K562 (cell line): ENCODE results near the gene FOXK2. TPM values are rescaled to one million over a fixed set of nuclear protein-coding genes. Genes with fewer than 3 reads are reported as not detected.

Experiments used
- ARID2 ChIP-seq: fragments of 450-650 bp; IDR thresholded peaks from 2 replicates; pipeline ENCODE4 v1.6.1; 2017; ENCODE audit warnings: antibody characterized with exemption, mild to moderate bottlenecking
- NR3C1 ChIP-seq: sonication (generic); formaldehyde crosslinking; IDR thresholded peaks from 2 replicates; pipeline ENCODE4 v1.8.1; 2022; ENCODE audit warnings: missing genetic modification reagents
- RUNX1 ChIP-seq: sonication (generic); IDR thresholded peaks from 2 replicates; pipeline ENCODE4 v1.6.1; 2016; ENCODE audit warnings: antibody characterized with exemption, low read depth
- YY1 ChIP-seq, 3 experiments: IDR thresholded peaks; 2 replicates each; pipeline ENCODE4 v1.6.1; 2011; ENCODE audit warnings: low read length in 2 of 3, mild to moderate bottlenecking in 2 of 3, moderate library complexity in 2 of 3, borderline replicate concordance in 1 of 3, control low read depth in 1 of 3, low read depth in 1 of 3; ENCODE audit not compliant: insufficient read depth in 3 of 3, insufficient replicate concordance in 2 of 3, control insufficient read depth in 1 of 3, insufficient read length in 1 of 3; ENCODE audit errors: extremely low read depth in 1 of 3
- ZFP30 ChIP-seq: fragments of 250-450 bp; sonication (Bioruptor Pico); IDR thresholded peaks from 2 replicates; pipeline ENCODE4 v1.8.0; 2022; ENCODE audit warnings: moderate library complexity, mild to moderate bottlenecking, inconsistent platforms, borderline replicate concordance
- polyA plus RNA-seq, 8 experiments: library from polyadenylated mRNA; depleted of rRNA in 4 of 8; stranded (reverse) in 5 of 8; unstranded in 3 of 8; fragments of >200 nt; fragmentation: Nextera tagmentation in 2 of 8; fragmentation: Illumina TruSeq in 1 of 8; extraction: Ambion mirVana in 2 of 8; extraction: Trizol in 1 of 8; gene quantifications; 2 replicates each; pipeline versions ENCODE4 v1.2.1 to v1.2.3, GENCODE V29; 2011 to 2014; ENCODE audit warnings: inconsistent platforms in 1 of 8, missing spikeins in 1 of 8
- total RNA-seq, 7 experiments: library from RNA; depleted of rRNA in 6 of 7; stranded (reverse); fragments of >200 nt in 6 of 7; fragmentation: Illumina TruSeq in 2 of 7; extraction: Trizol in 2 of 7; gene quantifications; 2 replicates each; pipeline versions ENCODE4 v1.2.1 to v1.2.3, GENCODE V29; 2011 to 2021; ENCODE audit warnings: low replicate concordance in 1 of 7
- TF ChIP-seq, protein P1 (sequence below): fragments of 450-650 bp; IDR thresholded peaks from 2 replicates; pipeline ENCODE4 v1.7.1; 2018; ENCODE audit warnings: mild to moderate bottlenecking, low read depth; ENCODE audit not compliant: partially characterized antibody
- TF ChIP-seq, protein P2 (sequence below): sonication (generic); formaldehyde crosslinking; IDR thresholded peaks from 2 replicates; pipeline ENCODE4 v1.8.0; 2023; ENCODE audit warnings: missing genetic modification reagents, mild to moderate bottlenecking, borderline replicate concordance
- TF ChIP-seq, protein P3 (sequence below), 2 experiments: fragments of 450-650 bp; IDR thresholded peaks; 2 replicates each; pipeline ENCODE4 v1.6.1; 2018; ENCODE audit warnings: mild to moderate bottlenecking in 2 of 2, low read depth in 1 of 2; ENCODE audit not compliant: partially characterized antibody in 2 of 2
- TF ChIP-seq, protein P4 (sequence below): sonication (generic); formaldehyde crosslinking; IDR thresholded peaks from 2 replicates; pipeline ENCODE4 v1.9.0; 2022; ENCODE audit warnings: mild to moderate bottlenecking, missing genetic modification reagents

The FOXK2 gene
- total and polyA plus RNA-seq, 9 of the 15 experiments (the other 6 are each of a cell fraction or from before 2014, with no cell fraction given) = 3.0 to 86.0 (median 44.1) TPM

DNA sequence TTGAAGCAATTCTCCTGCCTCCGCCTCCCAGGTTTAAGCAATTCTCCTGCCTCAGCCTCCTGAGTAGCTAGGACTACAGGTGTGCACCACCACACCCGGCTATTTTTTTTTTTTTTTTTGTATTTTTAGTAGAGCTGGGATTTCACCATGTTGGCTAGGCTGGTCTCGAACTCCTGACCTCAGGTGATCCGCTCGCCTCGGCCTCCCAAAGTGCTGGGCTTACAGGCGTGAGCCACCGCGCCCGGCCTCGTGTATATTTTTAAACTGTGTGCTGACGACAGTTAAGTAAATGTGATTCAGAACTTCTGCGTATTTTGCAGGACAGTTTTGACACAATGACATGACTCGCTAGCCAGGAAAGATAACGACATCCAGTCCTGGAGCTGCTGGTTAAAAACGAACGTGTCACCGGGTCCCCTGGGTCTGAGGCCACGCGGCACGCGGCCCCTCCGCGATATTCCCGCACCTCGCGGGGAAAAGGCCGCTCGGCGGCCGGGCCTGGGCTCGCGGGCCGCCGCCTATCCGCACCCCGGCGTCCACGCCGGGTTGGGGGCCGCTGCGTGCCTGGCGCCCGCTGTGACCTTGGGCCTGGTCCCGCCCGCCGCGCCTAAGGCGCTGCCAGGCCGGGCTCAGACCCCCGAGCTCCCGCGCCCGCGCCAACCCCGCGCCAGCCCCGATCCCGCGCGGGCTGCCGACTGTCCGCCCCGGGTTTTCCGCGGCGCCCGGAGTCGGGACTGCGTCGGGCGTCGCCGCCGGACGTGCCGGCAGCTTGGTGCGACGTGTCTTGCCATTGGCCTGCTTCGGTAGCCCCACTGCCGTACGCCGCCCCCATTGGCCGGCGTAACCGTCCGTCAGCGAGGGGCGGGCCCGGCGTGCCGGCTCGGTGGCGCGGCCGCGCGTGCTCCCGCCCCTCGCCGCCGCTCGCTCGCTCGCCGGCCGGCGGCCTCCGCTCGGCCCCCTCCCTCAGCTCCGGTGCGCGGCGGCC lies at the start of gene FOXK2 (continued):
- TF ChIP-seq ZFP30 = no peak
- TF ChIP-seq NR3C1 (CRISPR knock-in tag) = no peak
- TF ChIP-seq, protein P1, sequence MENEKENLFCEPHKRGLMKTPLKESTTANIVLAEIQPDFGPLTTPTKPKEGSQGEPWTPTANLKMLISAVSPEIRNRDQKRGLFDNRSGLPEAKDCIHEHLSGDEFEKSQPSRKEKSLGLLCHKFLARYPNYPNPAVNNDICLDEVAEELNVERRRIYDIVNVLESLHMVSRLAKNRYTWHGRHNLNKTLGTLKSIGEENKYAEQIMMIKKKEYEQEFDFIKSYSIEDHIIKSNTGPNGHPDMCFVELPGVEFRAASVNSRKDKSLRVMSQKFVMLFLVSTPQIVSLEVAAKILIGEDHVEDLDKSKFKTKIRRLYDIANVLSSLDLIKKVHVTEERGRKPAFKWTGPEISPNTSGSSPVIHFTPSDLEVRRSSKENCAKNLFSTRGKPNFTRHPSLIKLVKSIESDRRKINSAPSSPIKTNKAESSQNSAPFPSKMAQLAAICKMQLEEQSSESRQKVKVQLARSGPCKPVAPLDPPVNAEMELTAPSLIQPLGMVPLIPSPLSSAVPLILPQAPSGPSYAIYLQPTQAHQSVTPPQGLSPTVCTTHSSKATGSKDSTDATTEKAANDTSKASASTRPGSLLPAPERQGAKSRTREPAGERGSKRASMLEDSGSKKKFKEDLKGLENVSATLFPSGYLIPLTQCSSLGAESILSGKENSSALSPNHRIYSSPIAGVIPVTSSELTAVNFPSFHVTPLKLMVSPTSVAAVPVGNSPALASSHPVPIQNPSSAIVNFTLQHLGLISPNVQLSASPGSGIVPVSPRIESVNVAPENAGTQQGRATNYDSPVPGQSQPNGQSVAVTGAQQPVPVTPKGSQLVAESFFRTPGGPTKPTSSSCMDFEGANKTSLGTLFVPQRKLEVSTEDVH = peak; percentile 41
- TF ChIP-seq RUNX1 = no peak
- peak in 2 of 3 experiments; percentile 54 to 71 for TF ChIP-seq YY1 (IDR thresholded peaks at IDR 0.05; ENCODE audit: borderline replicate concordance in 1 of 3, control insufficient read depth in 1 of 3, extremely low read depth in 1 of 3, insufficient read depth in 3 of 3, insufficient read length in 1 of 3, insufficient replicate concordance in 2 of 3, low read depth in 1 of 3, low read length in 2 of 3)
- TF ChIP-seq, protein P2, sequence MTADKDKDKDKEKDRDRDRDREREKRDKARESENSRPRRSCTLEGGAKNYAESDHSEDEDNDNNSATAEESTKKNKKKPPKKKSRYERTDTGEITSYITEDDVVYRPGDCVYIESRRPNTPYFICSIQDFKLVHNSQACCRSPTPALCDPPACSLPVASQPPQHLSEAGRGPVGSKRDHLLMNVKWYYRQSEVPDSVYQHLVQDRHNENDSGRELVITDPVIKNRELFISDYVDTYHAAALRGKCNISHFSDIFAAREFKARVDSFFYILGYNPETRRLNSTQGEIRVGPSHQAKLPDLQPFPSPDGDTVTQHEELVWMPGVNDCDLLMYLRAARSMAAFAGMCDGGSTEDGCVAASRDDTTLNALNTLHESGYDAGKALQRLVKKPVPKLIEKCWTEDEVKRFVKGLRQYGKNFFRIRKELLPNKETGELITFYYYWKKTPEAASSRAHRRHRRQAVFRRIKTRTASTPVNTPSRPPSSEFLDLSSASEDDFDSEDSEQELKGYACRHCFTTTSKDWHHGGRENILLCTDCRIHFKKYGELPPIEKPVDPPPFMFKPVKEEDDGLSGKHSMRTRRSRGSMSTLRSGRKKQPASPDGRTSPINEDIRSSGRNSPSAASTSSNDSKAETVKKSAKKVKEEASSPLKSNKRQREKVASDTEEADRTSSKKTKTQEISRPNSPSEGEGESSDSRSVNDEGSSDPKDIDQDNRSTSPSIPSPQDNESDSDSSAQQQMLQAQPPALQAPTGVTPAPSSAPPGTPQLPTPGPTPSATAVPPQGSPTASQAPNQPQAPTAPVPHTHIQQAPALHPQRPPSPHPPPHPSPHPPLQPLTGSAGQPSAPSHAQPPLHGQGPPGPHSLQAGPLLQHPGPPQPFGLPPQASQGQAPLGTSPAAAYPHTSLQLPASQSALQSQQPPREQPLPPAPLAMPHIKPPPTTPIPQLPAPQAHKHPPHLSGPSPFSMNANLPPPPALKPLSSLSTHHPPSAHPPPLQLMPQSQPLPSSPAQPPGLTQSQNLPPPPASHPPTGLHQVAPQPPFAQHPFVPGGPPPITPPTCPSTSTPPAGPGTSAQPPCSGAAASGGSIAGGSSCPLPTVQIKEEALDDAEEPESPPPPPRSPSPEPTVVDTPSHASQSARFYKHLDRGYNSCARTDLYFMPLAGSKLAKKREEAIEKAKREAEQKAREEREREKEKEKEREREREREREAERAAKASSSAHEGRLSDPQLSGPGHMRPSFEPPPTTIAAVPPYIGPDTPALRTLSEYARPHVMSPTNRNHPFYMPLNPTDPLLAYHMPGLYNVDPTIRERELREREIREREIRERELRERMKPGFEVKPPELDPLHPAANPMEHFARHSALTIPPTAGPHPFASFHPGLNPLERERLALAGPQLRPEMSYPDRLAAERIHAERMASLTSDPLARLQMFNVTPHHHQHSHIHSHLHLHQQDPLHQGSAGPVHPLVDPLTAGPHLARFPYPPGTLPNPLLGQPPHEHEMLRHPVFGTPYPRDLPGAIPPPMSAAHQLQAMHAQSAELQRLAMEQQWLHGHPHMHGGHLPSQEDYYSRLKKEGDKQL = no peak
- TF ChIP-seq, protein P3, sequence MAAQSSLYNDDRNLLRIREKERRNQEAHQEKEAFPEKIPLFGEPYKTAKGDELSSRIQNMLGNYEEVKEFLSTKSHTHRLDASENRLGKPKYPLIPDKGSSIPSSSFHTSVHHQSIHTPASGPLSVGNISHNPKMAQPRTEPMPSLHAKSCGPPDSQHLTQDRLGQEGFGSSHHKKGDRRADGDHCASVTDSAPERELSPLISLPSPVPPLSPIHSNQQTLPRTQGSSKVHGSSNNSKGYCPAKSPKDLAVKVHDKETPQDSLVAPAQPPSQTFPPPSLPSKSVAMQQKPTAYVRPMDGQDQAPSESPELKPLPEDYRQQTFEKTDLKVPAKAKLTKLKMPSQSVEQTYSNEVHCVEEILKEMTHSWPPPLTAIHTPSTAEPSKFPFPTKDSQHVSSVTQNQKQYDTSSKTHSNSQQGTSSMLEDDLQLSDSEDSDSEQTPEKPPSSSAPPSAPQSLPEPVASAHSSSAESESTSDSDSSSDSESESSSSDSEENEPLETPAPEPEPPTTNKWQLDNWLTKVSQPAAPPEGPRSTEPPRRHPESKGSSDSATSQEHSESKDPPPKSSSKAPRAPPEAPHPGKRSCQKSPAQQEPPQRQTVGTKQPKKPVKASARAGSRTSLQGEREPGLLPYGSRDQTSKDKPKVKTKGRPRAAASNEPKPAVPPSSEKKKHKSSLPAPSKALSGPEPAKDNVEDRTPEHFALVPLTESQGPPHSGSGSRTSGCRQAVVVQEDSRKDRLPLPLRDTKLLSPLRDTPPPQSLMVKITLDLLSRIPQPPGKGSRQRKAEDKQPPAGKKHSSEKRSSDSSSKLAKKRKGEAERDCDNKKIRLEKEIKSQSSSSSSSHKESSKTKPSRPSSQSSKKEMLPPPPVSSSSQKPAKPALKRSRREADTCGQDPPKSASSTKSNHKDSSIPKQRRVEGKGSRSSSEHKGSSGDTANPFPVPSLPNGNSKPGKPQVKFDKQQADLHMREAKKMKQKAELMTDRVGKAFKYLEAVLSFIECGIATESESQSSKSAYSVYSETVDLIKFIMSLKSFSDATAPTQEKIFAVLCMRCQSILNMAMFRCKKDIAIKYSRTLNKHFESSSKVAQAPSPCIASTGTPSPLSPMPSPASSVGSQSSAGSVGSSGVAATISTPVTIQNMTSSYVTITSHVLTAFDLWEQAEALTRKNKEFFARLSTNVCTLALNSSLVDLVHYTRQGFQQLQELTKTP (IDR thresholded peaks at IDR 0.05; ENCODE audit: low read depth in 1 of 2, partially characterized antibody in 2 of 2) = peak; percentile 47 to 52
- TF ChIP-seq ARID2 = no peak
- TF ChIP-seq, protein P4, sequence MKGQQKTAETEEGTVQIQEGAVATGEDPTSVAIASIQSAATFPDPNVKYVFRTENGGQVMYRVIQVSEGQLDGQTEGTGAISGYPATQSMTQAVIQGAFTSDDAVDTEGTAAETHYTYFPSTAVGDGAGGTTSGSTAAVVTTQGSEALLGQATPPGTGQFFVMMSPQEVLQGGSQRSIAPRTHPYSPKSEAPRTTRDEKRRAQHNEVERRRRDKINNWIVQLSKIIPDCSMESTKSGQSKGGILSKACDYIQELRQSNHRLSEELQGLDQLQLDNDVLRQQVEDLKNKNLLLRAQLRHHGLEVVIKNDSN (CRISPR knock-in tag) = no peak
